HG03565 (cell line): Measurements from ENCODE around the gene CDH23.

Experiments used
- ATAC-seq: cut with Tn5 transposase; IDR thresholded peaks from one replicate; pipeline ENCODE4 v1.9.1; 2021; ENCODE audit warnings: mild to moderate bottlenecking, moderate library complexity; ENCODE audit not compliant: unreplicated experiment

Gene CDH23

DNA sequence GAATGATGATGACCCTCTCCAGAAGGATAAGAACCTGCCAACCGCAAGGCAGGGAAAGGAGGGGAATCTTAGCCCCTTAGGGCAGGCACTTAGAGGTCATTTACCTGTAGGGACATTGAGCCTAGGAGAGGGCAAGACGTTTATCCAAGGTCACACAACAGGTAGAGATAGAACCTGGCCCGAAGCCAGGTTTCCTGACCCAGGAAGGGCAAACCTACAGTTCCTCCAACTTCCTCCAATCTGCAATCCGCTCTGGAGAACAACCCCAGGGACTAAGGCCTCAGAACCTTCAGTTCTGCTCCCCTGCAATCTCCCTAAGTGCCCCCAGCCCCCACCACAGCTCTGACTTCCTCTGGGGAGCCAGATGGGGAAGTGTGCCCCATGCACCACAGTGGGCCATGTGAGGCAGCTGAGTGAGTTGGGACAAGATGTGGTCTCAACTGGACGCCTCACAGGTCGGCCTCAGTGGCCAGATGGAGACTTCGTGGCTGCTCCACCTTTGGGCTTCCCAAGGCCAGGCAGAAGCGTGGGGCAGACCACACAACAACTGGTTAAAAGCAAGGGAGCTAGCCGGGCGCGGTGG lies 455.7 kb downstream of the CDH23 start:
- no peak for ATAC-seq

DNA sequence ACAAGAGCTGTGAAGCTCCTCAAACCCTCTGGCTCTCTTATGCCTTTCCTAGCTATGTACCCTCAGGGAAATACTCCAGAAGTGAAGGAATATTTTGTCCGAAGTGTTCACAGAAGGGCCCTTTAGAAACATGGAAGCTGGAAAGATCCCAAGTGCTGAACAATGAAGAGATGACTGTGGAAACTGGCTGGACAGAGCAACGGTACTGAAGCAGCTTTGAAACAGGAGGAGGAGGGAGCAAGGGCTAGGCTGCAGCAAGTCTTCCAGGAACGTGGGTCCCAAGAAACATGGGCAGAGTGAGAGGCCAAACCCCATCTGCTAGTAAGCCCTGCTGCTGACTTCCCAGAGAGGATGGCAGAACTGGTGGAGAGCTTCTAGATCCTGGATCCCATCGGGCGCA lies 457.3 kb downstream of the CDH23 start:
- no peak for ATAC-seq

DNA sequence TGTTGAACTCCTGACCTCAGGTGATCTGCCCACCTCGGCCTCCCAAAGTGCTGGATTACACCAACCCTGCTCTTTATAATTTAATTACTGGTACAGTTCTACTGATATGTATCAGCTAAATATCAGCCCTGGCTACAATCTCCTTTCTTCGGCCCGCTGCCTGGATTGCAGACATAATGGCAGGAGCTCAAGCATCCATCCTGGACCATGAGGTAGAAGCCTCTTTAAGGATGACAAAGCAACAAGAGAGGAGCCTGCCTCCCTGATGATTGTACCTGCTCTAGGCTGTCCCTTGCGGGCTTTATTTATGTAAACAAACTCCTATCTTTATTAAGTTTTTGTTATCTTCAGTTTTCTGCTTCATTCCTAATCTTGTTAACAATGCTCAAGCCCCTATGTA lies 459.9 kb downstream of the CDH23 start:
- ATAC-seq: no peak

DNA sequence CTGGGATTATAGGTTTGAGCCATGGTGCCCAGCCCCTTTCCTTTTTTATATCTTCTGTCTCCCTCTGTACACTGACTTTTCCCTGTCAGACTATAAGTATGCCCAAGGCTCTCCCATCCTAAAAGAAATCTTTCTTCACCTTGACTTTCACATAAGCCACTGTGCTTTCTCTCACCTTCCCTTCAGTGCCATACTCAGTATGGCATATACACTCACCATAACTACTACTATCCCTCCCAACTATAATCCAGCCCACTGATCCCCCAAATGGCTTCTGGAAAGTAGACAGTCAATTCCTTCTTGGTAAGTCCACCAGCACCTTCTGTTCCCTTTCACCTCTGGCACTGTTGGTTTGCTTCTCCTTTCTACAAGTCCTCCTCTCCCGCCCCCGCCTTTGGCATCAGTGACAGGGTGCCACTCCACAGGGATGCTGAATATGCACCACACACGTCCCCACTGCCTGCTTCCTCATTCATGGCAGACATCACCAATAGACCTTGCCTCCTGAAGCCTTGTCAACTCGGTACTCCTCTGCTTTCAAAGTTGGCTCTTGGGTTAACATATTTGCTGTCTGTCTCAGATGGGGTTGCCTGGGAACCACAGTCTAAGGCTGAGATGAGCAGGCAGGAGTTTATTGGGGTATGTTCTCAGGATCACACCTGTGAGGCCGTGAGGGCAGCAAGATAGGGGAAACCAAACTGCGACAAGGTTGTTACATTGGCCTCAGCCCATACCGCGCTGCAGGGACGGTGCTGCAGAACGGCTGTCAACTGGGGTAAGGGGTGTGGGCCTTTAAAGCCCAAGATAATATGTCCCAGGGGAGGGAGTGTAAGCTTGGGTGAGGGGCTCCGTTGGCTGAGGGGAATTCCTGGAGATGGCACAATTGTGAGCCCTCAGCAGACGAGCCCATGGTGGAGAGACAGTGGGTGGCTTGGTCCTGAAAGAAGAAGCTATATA lies 461.5 kb downstream of the CDH23 start:
- no peak for ATAC-seq

DNA sequence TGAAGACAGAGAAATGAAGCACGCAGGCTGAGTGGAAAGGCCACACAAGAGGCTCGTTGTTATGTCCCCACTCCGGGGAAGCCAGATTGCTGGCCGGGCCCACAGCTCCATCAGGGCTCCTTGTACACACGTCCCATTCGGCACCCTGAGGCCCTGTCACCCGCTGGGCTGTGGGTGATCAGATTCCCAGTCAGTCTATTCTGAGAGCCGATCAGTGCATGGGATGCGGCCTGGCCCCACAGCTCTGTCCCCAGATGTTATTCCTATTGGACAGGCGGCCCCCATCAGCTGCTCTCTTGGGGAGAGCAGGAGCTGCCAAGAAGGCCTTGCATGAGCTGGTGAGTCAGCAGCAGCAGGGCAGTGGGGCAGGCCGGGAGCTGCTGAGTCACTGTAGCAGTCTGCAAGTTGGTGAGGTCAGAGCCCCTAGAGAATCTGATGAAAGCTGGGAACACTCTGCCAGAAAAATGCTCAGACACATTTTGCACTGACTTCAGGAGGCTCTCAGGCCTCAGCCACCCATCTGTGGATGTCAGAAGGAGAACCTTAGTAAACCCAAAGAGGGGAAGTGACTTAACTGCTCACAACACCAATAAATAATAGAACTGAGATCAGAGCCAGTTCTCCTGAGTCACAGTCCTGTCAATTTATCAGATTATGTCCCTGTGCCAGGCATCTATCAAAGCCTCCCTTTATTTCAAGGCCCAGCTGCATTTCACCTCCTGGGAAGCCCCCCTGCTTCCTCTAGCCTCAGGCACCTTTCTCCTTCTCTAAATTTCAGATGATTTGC lies 463.7 kb downstream of the CDH23 start:
- no peak for ATAC-seq

DNA sequence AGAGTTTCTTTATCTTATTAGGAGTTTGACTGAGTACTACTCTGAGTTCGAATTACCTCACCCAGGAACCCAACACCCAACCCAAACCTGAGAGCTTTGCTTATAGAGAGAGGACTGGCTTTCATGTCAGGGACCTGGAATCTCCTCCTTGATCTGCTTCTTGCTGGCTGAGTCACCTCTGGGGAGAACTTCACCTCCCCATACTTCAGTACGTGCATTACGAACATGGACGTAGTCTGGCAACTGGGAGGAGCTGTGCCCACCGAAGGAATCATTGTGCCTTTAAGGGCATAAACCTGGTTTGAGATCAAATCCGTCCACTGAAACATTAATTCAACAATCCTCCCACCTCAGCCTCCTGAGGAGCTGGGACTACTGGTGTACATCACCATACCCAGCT lies 466.5 kb downstream of the CDH23 start:
- ATAC-seq: no peak

DNA sequence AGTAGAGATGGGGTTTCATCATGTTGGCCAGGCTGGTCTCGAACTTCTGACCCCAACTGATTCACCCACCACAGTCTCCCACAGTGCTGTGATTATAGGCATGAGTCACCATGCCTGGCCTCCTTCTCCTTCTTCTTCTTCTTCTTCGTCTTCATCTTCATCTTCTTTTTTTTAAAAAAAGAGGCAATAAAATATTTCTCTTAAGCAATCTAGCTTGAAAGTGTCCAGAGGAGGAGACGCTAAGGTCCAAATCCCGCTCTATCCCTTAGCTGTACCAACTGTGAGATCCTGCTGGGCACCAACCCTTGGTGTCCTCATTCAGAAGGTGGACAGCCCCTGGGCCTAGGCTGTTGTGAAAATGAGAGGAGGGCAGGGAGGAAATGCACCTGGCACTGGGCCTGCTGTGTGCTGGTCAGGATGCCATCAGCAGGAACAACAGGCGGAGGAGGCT lies 468.2 kb downstream of the CDH23 start:
- no peak for ATAC-seq
